ENCODE measurements around the gene MEPCE. TPM values are rescaled to one million over a fixed set of nuclear protein-coding genes. Genes with fewer than 3 reads are reported as not detected.

Gene MEPCE
- polyA plus RNA-seq, 1 experiment = 19.1 TPM

DNA sequence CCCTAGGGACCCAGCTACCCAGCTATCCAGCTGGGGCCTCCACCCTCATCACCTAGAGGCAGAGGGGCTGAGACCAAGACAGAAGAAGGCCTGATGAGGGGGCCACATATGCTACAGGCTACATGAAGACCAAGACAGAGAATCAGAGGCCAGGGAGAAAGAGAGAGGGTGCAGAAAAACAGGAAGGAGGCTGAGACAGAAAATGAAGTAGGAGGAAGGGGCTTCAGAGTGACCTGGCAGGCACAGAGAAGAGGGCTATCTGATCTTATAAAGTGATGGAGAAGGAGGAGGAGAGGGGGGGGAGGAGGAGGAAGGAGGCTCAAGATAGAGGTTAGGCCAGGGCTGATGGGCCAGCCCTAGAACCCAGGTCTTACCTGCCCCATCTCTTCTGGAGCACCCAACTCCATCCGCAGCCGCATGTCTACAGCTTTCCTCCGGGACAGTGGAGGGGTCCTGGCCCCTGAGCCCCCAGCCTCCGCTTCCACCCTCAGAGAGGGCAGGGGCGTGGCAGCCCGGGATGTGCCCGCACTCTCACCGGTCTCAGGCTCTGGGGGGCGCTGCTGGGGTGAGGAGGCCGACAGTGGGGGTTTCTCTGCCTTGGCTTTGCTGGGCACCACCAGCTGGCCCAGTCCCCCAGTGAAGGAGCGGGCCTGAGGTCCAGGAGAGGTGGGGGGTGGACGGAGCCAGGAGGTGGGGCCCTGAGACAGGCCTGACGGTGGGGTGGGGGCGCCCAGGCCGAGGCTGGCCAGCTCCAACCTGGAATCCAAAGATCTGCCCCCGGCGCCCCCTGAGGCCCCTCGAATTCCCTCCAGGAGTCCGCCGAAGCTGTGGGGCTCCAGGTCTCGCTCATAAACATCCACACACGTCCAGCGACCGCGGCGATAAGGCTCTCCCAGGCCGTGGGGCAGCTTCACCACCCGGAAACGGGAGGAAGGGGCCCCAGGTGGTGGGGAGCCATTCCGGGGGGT, 47.6 kb downstream of the MEPCE start:
- Histone ChIP-seq H3K36me3 (ENCODE audit: control insufficient read depth, insufficient read depth, low read length) (peaks cover 12% of the 10 kb centered on the region), H3K27me3 (ENCODE audit: control insufficient read depth, insufficient read depth, low read length) (no peaks in the 10 kb centered on the region), H3K4me3 (ENCODE audit: low read depth, low read length) (peak overlapping the region; percentile 98)
- TF ChIP-seq, protein P1, sequence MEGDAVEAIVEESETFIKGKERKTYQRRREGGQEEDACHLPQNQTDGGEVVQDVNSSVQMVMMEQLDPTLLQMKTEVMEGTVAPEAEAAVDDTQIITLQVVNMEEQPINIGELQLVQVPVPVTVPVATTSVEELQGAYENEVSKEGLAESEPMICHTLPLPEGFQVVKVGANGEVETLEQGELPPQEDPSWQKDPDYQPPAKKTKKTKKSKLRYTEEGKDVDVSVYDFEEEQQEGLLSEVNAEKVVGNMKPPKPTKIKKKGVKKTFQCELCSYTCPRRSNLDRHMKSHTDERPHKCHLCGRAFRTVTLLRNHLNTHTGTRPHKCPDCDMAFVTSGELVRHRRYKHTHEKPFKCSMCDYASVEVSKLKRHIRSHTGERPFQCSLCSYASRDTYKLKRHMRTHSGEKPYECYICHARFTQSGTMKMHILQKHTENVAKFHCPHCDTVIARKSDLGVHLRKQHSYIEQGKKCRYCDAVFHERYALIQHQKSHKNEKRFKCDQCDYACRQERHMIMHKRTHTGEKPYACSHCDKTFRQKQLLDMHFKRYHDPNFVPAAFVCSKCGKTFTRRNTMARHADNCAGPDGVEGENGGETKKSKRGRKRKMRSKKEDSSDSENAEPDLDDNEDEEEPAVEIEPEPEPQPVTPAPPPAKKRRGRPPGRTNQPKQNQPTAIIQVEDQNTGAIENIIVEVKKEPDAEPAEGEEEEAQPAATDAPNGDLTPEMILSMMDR (IDR thresholded peaks at IDR 0.05; ENCODE audit: insufficient read depth, low read depth, low read length) = peak; percentile 52
- ChIA-PET POLR2A (interaction anchor here (0.6 kb wide), 1 partner anchor 71 kb away, joined by 3 read pairs; no protein-coding TSS in a partner anchor), CTCF (interaction anchor here (0.8 to 5.2 kb wide), 9 partner anchors 8 to 125 kb away, joined by 3 to 34 read pairs (median 4); partner anchors contain the start of genes PCOLCE and SPACDR)
- no peak for DNase-seq (ENCODE audit: low read depth)

DNA sequence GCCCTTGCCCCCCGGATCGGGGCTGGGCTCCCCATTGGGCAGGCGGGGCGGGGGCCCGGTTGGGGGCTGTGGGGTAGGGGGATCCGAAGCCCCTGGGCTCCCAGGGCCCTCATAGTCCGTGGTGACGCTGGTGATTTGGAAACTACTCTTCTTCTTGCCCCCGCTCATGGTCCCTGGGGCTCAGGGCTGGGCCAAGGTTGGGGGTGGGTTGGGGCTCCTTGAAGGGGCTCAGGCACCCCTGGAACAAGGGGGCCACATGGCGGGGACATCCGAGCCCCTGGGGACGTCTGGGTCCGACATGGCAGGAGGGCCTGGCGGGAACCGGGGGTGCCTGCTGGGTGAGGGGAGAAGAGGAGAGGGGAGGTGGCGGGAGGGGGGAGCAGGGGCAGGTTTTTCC, 48.2 kb downstream of the MEPCE start:
- peak overlapping the region; percentile 98 for H3K4me3 ChIP-seq (ENCODE audit: low read depth, low read length)
- POLR2A ChIA-PET = interaction anchor here (0.6 kb wide), 1 partner anchor 70 kb away, joined by 3 read pairs; no protein-coding TSS in a partner anchor
- TF ChIP-seq, protein P1 (IDR thresholded peaks at IDR 0.05; ENCODE audit: insufficient read depth, low read depth, low read length) = no peak
- H3K36me3 ChIP-seq (ENCODE audit: control insufficient read depth, insufficient read depth, low read length) = peaks cover 10% of the 10 kb centered on the region
- CTCF ChIA-PET = interaction anchor here (0.8 to 5.2 kb wide), 7 partner anchors 9 to 124 kb away, joined by 3 to 34 read pairs (median 11); partner anchors contain the start of genes PCOLCE and SPACDR
- DNase-seq (ENCODE audit: low read depth) = no peak
- no peaks in the 10 kb centered on the region for H3K27me3 ChIP-seq (ENCODE audit: control insufficient read depth, insufficient read depth, low read length)

DNA sequence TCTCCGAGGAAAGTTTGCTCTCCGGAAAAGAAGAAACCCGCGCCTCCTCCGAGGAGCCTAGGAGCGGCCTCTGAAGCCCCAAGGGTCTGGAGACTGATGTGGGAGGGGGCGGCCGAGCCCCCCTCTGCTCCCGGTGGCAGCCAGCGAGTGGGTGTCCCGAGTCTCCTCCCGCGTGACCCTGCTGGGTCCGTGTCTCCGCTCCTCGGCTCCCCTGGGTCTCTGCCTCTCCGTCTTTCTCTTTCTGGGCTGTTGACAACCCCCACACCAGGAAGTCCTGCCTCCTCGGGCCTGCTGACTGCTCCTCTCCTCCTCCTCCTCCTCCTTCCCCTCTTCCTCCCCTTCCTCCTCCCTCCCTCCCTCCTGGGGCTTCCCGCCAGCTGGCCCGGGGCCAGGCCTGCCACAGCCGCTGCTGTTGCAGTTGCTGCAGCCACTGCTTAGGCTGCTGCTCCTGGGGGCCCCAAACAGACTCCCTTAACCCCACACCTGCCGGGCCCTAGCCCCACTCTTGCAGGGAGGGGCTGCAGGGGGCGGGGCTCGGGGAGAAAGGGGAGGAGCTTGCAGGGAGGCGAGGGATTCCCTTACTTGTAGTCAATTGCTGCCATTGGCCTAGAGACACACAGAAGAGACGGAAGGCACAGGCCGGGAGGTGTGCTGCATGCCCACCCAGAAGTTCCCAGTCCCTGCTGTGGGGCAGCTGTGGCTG, 49.5 kb downstream of the MEPCE start, which contains the start of gene TSC22D4:
TSS of gene TSC22D4 (minus strand) at position 257 of the 703 bp plus-strand sequence. CDS start 1,176 bp downstream, outside the sequence.
- POLR2A ChIA-PET = interaction anchor here (0.6 kb wide), 1 partner anchor 63 kb away, joined by 4 read pairs; no protein-coding TSS in a partner anchor
- TF ChIP-seq, protein P1 (IDR thresholded peaks at IDR 0.05; ENCODE audit: insufficient read depth, low read depth, low read length) = no peak
- H3K27me3 ChIP-seq (ENCODE audit: control insufficient read depth, insufficient read depth, low read length) = no peaks in the 10 kb centered on the region
- peak; percentile 63 for DNase-seq (ENCODE audit: low read depth)
- CTCF ChIA-PET = interaction anchor here (0.9 to 5.2 kb wide), 9 partner anchors 10 to 213 kb away, joined by 3 to 34 read pairs (median 4); no protein-coding TSS in a partner anchor
- peak within 1 kb of the TSS; percentile 98 for H3K4me3 ChIP-seq (ENCODE audit: low read depth, low read length)
- H3K36me3 ChIP-seq (ENCODE audit: control insufficient read depth, insufficient read depth, low read length) = peaks cover 3% of the 10 kb centered on the region

DNA sequence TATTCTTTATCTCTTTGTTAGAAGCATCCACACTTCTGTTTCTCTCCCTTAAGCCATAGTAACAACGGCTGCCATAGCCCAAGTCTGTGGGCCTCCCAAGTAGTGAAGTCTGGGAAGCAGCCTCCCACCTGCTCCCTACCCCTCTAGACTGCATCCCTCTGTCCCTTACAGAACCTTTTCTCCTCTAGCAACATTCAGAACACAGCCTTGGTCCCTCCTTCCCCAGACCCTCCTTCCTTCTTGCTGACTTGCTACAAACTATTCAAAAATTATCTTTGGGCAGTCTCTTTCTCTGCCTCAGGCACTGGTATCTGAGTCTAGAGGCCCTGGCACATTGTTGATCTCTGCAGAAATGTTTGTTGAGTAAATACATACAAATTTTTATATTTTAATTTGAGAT, 51.8 kb downstream of the MEPCE start:
- POLR2A ChIA-PET = no interaction called here

More for the DNA sequence above, 51.8 kb downstream of the MEPCE start:
- CTCF ChIA-PET = interaction anchor here (0.8 to 2.6 kb wide), 6 partner anchors 12 to 211 kb away, joined by 3 to 23 read pairs (median 7); no protein-coding TSS in a partner anchor
- DNase-seq (ENCODE audit: low read depth) = no peak
- TF ChIP-seq, protein P1 (IDR thresholded peaks at IDR 0.05; ENCODE audit: insufficient read depth, low read depth, low read length) = no peak
- Histone ChIP-seq H3K27me3 (ENCODE audit: control insufficient read depth, insufficient read depth, low read length) (no peaks in the 10 kb centered on the region), H3K4me3 (ENCODE audit: low read depth, low read length) (no peak overlapping the region), H3K36me3 (ENCODE audit: control insufficient read depth, insufficient read depth, low read length) (no peaks in the 10 kb centered on the region)

Measured in BJ (cell line).